HepG2 (cell line): ENCODE data around the gene SPACA4. TPM values are rescaled to one million over a fixed set of nuclear protein-coding genes. Genes with fewer than 3 reads are reported as not detected.
A peak's percentile ranks its signal among the peaks of the same experiment; 100 is the strongest.

Experiments
- HNF4A ChIP-seq: sonication (generic); formaldehyde crosslinking; IDR thresholded peaks from 2 replicates; pipeline ENCODE4 v1.4.0; 2020; ENCODE audit warnings: missing genetic modification reagents
- POLR2A ChIP-seq, 2 experiments: IDR thresholded peaks; 2 replicates each; pipeline ENCODE4 v1.6.1; 2011; ENCODE audit warnings: low read depth in 2 of 2, low read length in 2 of 2, mild to moderate bottlenecking in 1 of 2, moderate library complexity in 1 of 2; ENCODE audit not compliant: insufficient read depth in 1 of 2
- TCF12 ChIP-seq, 2 experiments: fragments of 450-650 bp in 1 of 2; sonication (generic) in 1 of 2; formaldehyde crosslinking in 1 of 2; IDR thresholded peaks; 2 replicates each; pipeline versions ENCODE4 v1.6.1 to v1.8.0; 2017 to 2022; ENCODE audit warnings: antibody characterized with exemption in 1 of 2, mild to moderate bottlenecking in 1 of 2, missing genetic modification reagents in 1 of 2, moderate library complexity in 1 of 2
- TSC22D2 ChIP-seq: sonication (generic); formaldehyde crosslinking; IDR thresholded peaks from 2 replicates; pipeline ENCODE4 v1.5.1; 2020; ENCODE audit warnings: missing genetic modification reagents, mild to moderate bottlenecking, borderline replicate concordance
- XBP1 ChIP-seq: sonication (generic); formaldehyde crosslinking; IDR thresholded peaks from 2 replicates; pipeline ENCODE4 v1.5.0; 2020; ENCODE audit warnings: missing genetic modification reagents
- ZBTB38 ChIP-seq: sonication (generic); formaldehyde crosslinking; IDR thresholded peaks from 2 replicates; pipeline ENCODE4 v1.5.1; 2020; ENCODE audit warnings: mild to moderate bottlenecking, missing genetic modification reagents
- ZEB1 ChIP-seq: IDR thresholded peaks from 2 replicates; pipeline ENCODE4 v1.6.1; 2012; ENCODE audit warnings: mild to moderate bottlenecking, low read depth, inconsistent platforms; ENCODE audit not compliant: insufficient replicate concordance
- ZFP36L2 ChIP-seq: sonication (generic); formaldehyde crosslinking; IDR thresholded peaks from 2 replicates; pipeline ENCODE4 v1.4.0; 2020; ENCODE audit warnings: missing genetic modification reagents
- ZKSCAN5 ChIP-seq: sonication (generic); formaldehyde crosslinking; IDR thresholded peaks from 2 replicates; pipeline ENCODE4 v1.5.1; 2020; ENCODE audit warnings: mild to moderate bottlenecking, missing genetic modification reagents
- ZNF264 ChIP-seq: sonication (generic); formaldehyde crosslinking; IDR thresholded peaks from 2 replicates; pipeline ENCODE4 v1.4.0; 2020; ENCODE audit warnings: missing genetic modification reagents
- ZNF510 ChIP-seq: sonication (generic); formaldehyde crosslinking; IDR thresholded peaks from 2 replicates; pipeline ENCODE4 v1.4.0; 2020; ENCODE audit warnings: low read depth, mild to moderate bottlenecking, missing genetic modification reagents
- ZNF589 ChIP-seq: sonication (generic); formaldehyde crosslinking; conservative IDR thresholded peaks from 2 replicates; pipeline ENCODE4 v1.8.0; 2022; ENCODE audit warnings: mild to moderate bottlenecking, moderate library complexity, missing genetic modification reagents
- ZNF83 ChIP-seq: sonication (generic); formaldehyde crosslinking; IDR thresholded peaks from 2 replicates; pipeline ENCODE4 v1.4.0; 2020; ENCODE audit warnings: missing genetic modification reagents, mild to moderate bottlenecking, borderline replicate concordance
- ZNF841 ChIP-seq: sonication (generic); formaldehyde crosslinking; IDR thresholded peaks from 2 replicates; pipeline ENCODE4 v1.8.1; 2023; ENCODE audit warnings: missing genetic modification reagents, borderline replicate concordance
- ZNF891 ChIP-seq: sonication (generic); formaldehyde crosslinking; IDR thresholded peaks from 2 replicates; pipeline ENCODE4 v1.5.0; 2020; ENCODE audit warnings: mild to moderate bottlenecking, missing genetic modification reagents
- polyA plus RNA-seq, 8 experiments: library from polyadenylated mRNA; depleted of rRNA in 3 of 8; stranded (reverse) in 7 of 8; unstranded in 1 of 8; fragments of >200 nt; fragmentation: Illumina TruSeq in 4 of 8; extraction: Trizol in 4 of 8; gene quantifications; 2 replicates each; pipeline versions ENCODE4 v1.2.1 to v1.2.3, GENCODE V29; 2011 to 2016; ENCODE audit warnings: low read depth in 4 of 8, missing spikeins in 1 of 8, mixed read lengths in 1 of 8; ENCODE audit not compliant: insufficient read depth in 1 of 8
- total RNA-seq, 5 experiments: library from RNA; depleted of rRNA; stranded (reverse); fragments of >200 nt; fragmentation: Illumina TruSeq; extraction: Trizol; gene quantifications; 2 replicates each; pipeline ENCODE4 v1.2.3, GENCODE V29; 2016; ENCODE audit warnings: low read depth in 1 of 5
- TF ChIP-seq, protein P1 (sequence below): sonication (generic); formaldehyde crosslinking; IDR thresholded peaks from 2 replicates; pipeline ENCODE4 v1.4.0; 2020; ENCODE audit warnings: missing genetic modification reagents
- TF ChIP-seq, protein P2 (sequence below): sonication (generic); formaldehyde crosslinking; IDR thresholded peaks from 2 replicates; pipeline ENCODE4 v1.5.0; 2020; ENCODE audit warnings: missing genetic modification reagents
- TF ChIP-seq, protein P3 (sequence below): sonication (generic); formaldehyde crosslinking; IDR thresholded peaks from 2 replicates; pipeline ENCODE4 v1.5.0; 2020; ENCODE audit warnings: missing genetic modification reagents
- TF ChIP-seq, protein P4 (sequence below): sonication (generic); formaldehyde crosslinking; IDR thresholded peaks from 2 replicates; pipeline ENCODE4 v1.8.1; 2023; ENCODE audit warnings: mild to moderate bottlenecking, missing genetic modification reagents

The SPACA4 gene
- total and polyA plus RNA-seq, 2 of the 13 experiments (the other 11 are each of a cell fraction or from before 2014, with no cell fraction given), result not detected

DNA sequence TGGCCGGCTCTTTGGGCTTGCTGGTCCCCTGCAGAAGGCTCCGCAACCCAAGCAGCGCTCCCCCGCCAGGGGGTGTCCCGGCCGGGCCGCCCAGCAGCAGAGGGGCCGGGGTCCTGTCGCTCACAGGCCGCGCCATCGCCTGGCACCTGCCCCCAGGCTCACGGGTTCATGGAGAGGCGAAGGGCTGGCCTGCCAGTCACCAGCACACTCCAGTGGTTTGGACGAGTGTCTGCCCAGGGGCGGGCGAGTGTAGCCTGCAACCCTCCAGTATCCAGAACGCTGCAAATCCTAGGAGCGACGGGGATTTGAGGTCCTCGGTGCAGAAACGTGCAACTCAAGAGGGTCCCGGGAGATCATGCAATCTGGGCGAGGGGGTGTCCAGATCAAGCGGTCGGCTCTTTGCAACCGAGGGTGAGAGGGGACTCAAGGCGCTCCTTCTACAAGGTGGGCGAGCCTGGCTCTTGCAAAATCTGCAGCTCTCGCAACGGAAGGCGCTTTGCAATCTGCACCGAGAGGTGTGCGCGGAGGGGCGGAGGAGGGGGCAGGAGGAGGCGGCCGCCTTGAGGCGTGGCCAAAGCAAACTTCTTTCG is 30.4 kb downstream of the SPACA4 start, which contains the start of gene DBP (continued):
- TF ChIP-seq ZNF264, result 0 out of 2 replicates have a peak, but pooled peaks have one; percentile 4
- TF ChIP-seq ZFP36L2, result no peak
- TF ChIP-seq, protein P1, sequence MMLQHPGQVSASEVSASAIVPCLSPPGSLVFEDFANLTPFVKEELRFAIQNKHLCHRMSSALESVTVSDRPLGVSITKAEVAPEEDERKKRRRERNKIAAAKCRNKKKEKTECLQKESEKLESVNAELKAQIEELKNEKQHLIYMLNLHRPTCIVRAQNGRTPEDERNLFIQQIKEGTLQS, result no peak
- 0 out of 2 replicates have a peak, but pooled peaks have one; percentile 2 for TF ChIP-seq ZNF83 (CRISPR knock-in tag)
- no peak for TF ChIP-seq TSC22D2 (CRISPR knock-in tag)
- TF ChIP-seq, protein P2, sequence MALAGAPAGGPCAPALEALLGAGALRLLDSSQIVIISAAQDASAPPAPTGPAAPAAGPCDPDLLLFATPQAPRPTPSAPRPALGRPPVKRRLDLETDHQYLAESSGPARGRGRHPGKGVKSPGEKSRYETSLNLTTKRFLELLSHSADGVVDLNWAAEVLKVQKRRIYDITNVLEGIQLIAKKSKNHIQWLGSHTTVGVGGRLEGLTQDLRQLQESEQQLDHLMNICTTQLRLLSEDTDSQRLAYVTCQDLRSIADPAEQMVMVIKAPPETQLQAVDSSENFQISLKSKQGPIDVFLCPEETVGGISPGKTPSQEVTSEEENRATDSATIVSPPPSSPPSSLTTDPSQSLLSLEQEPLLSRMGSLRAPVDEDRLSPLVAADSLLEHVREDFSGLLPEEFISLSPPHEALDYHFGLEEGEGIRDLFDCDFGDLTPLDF (CRISPR knock-in tag), result 0 out of 2 replicates have a peak, but pooled peaks have one; percentile 14
- TF ChIP-seq XBP1, result no peak
- no peak for TF ChIP-seq TCF12 (IDR thresholded peaks at IDR 0.05)
- peak; percentile 29; the same call in 1 of the 2 replicates for TF ChIP-seq TCF12 (CRISPR knock-in tag; IDR thresholded peaks at IDR 0.05)
- peak in 1 of 2 experiments; percentile 47; a peak in 2 of 4 replicates for TF ChIP-seq POLR2A (IDR thresholded peaks at IDR 0.05; ENCODE audit: insufficient read depth in 1 of 2, low read depth in 2 of 2, low read length in 2 of 2)
- TF ChIP-seq ZKSCAN5, result 0 out of 2 replicates have a peak, but pooled peaks have one; percentile 15
- no peak for TF ChIP-seq ZNF510 (CRISPR knock-in tag)
- no peak for TF ChIP-seq ZNF841
- TF ChIP-seq ZEB1, result peak; percentile 13
- TF ChIP-seq ZBTB38, result 0 out of 2 replicates have a peak, but pooled peaks have one; percentile 2
- no peak for TF ChIP-seq ZNF589
- TF ChIP-seq ZNF891 (CRISPR knock-in tag), result 0 out of 2 replicates have a peak, but pooled peaks have one; percentile 11
- TF ChIP-seq, protein P3, sequence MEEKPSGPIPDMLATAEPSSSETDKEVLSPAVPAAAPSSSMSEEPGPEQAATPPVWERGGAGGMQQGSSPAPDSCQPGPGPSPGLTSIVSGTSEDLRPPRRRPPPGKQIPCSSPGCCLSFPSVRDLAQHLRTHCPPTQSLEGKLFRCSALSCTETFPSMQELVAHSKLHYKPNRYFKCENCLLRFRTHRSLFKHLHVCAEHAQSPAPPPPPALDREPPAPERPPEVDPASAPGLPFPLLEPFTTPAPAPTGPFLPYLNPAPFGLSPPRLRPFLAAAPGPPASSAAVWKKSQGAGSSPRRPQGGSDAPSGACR (CRISPR knock-in tag), result peak; percentile 6; the same call in 1 of the 2 replicates
- TF ChIP-seq HNF4A (CRISPR knock-in tag), result peak; percentile 3; the same call in 1 of the 2 replicates
- TF ChIP-seq, protein P4, sequence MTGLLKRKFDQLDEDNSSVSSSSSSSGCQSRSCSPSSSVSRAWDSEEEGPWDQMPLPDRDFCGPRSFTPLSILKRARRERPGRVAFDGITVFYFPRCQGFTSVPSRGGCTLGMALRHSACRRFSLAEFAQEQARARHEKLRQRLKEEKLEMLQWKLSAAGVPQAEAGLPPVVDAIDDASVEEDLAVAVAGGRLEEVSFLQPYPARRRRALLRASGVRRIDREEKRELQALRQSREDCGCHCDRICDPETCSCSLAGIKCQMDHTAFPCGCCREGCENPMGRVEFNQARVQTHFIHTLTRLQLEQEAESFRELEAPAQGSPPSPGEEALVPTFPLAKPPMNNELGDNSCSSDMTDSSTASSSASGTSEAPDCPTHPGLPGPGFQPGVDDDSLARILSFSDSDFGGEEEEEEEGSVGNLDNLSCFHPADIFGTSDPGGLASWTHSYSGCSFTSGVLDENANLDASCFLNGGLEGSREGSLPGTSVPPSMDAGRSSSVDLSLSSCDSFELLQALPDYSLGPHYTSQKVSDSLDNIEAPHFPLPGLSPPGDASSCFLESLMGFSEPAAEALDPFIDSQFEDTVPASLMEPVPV (CRISPR knock-in tag), result no peak
